Activated CD8-positive, alpha-beta memory T cell treated with anti-CD3 and anti-CD28 coated beads, Interleukin-2, amount 50 U/mL, for 48 hours (primary cell): ENCODE results near the gene ACLY.
"Not testable (repeated sequence)": the region's sequence is repeated elsewhere in the genome, so short reads cannot be mapped to it uniquely, and the experiment has no call there.

Source experiments
- DNase-seq: peaks from one replicate; pipeline ENCODE4 v3.0.0-alpha.2; 2020

ACLY gene

DNA sequence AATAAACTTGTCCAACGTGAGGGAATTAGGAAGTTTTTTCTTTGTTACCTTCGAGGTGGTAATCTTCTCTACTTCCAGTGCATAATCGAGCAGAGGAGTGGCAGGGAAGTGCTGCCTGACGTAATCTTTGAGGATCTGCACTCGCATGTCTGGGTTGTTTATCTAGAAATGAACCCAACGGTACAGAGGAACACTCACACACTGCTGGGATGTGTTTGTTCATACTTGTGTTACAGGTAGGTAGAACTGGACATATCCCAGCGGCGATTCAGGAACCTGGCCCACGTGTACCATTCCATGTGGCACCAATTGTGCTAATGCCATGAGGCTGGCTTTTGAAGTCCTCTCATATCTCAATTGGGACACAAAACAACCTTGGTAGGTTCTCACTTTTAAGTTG lies 49.3 kb downstream of the ACLY start:
- DNase-seq = no peak

DNA sequence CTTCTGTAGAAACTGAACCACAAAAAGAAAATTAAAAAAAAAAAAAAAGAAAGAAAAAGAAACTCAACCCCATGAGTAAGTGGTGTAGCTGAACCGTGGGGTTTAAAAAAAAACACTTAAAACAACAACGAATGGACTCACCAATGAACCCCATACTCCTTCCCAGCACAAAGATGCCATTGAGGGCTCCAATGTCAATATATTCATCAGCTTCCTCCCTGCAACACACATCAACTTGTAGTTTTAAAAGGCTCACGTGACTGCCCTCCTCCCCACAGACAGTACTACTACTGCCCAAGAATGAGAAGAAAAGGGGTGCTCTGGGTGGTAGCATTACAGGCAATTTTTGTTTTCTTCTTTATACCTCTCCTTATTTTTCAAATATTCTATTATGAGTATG lies 50.2 kb downstream of the ACLY start:
- DNase-seq = no peak

- DNase-seq = no peak
These were observed 53.2 kb downstream of the ACLY start for GRCh38 chr17:41865596-41865893.

DNA sequence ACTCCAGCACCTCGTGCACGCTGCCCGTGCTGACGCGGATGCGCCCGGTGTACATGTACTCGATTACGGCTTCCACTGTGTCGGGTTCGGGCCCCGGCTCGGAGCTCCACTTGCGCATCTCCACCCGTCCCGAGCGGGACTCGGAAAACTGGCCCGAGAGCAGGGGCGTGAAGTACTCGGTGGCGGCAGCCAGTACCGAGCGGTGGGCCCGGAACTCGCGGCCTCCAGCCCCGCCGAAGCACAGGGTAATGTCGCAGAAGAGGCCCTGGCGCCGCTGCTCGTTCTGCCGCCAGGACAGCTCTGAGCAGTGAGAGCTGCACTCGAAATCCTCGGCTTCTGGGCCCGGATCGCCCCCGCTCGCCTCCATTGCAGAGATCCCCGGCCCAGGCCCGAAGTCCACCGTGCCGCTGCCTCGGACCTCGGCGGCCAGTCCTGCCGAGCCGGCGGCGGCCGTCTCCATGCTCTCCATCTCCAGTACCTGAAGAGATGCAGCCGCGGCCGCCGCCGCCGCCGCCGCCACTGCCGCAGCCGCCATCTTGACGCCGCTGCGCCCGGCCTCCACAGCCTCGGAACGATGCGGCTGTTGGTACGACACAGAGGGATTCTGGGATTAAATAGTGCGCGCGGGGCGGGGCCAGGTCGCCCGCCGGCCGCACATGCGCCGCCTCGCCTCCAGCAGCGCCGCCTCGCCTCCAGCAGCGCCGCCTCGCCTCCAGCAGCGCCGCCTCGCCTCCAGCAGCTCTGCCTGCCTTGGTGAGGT lies 53.7 kb downstream of the ACLY start, which contains the start of gene KLHL11:
TSS of gene KLHL11 (minus strand) at position 588 of the 760 bp plus-strand sequence. CDS start at position 535, 53 bp downstream.
- peak; percentile 91 for DNase-seq

GRCh38 chr17:41864498-41864835 lies 54.3 kb downstream of the ACLY start:
- no peak for DNase-seq

DNA sequence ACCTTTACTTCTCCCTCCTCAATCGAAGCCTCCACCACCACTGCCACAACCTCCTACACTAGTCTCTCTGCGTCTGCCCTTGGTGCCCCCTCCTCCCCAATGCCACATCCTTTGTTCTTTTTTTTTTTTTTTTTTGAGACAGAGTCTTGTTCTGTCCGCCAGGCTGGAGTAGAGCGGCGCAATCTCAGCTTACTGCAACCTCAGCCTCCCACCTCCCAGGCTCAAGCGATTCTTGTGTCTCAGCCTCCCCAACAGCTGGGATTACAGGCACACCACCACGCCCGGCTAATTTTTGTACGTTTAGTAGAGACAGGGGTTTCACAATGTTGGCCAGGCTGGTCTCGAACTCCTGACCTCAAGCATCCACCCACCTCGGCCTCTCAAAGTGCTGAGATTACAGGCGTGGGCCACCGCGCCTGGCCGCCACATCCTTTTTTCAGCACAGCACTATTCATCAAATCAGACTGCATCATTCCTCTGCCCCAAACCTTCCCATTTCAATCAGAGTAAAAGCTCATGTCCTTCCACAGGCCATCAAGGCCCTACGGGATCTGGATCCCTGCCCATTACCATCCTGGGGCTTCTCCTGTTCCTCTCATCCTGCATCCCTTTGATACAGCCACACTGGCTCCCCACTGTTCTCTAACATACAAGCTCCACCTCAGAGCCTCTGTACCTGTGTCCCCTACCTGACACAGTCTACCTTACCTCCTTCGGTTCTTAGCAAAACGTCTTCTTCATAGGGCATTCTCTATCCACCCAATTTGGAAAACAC lies 55.5 kb downstream of the ACLY start:
- DNase-seq = peak; percentile 71

- no peak for DNase-seq
These were observed 58.4 kb downstream of the ACLY start for GRCh38 chr17:41860254-41860931.

DNA sequence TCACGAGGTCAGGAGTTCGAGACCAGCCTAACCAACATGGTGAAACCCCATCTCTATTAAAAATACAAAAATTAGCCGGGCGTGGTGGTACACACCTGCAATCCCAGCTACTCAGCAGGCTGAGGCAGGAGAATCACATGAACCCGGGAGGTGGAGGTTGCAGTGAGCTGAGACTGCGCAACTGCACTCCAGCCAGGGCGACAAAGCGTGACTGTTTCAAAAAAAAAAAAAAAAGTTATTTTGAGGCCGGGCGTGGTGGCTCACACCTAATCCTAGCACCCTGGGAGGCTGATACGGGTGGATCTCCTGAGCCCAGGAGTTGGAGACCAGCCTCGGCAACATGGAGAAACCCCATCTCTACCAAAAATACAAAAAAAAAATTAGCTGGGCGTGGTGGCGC lies 67.4 kb downstream of the ACLY start:
- DNase-seq = not testable (repeated sequence)

DNA sequence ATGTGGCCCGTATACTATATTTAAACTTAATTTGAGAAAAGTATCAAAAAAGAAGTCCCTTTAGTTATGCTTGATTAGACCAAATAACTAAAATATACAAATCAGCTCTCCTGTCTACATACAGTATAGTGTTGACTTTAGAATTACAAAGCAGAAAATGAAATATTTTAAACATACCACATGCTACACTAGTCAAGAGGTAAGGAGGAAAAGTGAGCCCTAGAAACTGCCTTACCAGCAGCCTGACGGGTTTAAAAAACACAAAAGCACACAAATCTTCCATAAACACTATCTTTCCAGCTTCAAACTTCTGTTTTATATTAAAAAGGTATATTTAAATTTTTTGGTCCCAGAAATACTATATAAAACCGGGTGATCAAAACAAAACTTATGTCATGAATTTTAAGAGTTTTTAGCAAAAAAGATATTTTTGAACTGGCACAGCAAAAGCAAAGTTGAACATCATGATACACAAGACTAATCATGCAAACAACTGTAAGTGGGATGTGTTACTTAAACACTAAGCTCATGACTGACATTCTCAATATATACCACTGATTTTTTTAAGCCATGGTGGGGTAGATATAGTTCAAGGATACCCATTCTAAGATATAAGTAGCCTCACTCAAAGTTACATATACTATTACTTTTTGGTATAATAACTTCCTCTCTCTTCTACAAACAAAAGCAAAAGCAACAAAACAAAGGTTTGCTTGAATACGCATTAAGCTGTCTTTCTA lies 69.3 kb downstream of the ACLY start:
- DNase-seq = no peak

GRCh38 chr17:41848788-41849187 lies 70.0 kb downstream of the ACLY start:
- DNase-seq = no peak

GRCh38 chr17:41844971-41845370 lies 73.8 kb downstream of the ACLY start:
- DNase-seq = no peak

DNA sequence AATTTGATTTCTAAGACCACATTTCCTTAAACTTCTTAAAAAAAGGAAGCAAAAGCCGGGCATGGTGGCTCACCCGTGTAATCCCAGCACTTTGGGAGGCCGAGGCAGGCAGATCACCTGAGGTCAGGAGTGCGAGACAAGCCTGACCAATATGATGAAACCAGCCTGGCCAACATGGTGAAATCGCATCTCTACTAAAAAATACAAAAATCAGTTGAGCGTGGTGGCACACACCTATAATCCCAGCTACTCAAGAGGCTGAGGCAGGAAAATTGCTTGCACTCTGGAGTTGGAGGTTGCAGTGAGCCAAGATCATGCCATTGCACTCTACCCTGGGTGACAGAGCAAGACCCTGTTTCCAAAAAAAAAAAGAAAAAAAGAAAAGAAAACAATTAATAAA lies 78.0 kb downstream of the ACLY start:
- not testable (repeated sequence) for DNase-seq

GRCh38 chr17:41839448-41839847 lies 79.3 kb downstream of the ACLY start:
- DNase-seq = not testable (repeated sequence)

GRCh38 chr17:41837761-41838538 lies 80.8 kb downstream of the ACLY start, which contains the start of gene KLHL10:
KLHL10 (plus strand) TSS chr17:41837825; CDS start chr17:41837933, 108 bp downstream.
- no peak for DNase-seq

DNA sequence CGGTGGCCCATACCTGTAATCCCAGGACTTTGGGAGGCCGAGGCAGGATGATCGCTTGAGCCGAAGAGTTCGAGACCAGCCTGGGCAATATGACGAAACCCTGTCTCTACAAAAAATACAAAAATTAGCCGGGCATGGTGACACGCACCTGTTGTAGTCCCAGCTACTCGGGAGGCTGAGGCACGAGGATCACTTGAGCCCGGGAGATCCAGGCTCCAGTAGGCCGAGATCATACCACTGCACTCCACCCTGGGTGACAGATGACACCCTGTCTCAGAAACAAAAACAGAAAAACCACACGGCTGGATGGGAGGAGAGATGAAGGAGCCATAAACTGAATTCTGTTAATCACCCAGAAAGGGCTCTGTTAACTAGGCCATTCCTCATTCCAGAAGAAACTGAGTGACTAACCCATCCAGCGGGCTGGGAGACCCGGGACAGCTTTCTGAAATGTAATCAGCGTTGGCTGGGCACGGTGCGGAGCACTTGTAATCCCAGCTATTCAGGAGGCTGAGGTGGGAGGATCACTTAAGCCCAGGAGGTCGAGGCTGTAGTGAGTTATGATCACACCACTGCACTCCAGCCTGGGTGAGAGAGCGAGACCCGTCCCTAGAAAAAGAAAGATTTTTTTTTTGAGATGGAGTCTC lies 82.1 kb downstream of the ACLY start:
- DNase-seq = no peak

GRCh38 chr17:41835800-41836549 lies 82.8 kb downstream of the ACLY start, which contains the start of gene NT5C3B:
NT5C3B (minus strand) TSS chr17:41836232; CDS start chr17:41836193, 39 bp downstream.
- peak; percentile 80 for DNase-seq

DNA sequence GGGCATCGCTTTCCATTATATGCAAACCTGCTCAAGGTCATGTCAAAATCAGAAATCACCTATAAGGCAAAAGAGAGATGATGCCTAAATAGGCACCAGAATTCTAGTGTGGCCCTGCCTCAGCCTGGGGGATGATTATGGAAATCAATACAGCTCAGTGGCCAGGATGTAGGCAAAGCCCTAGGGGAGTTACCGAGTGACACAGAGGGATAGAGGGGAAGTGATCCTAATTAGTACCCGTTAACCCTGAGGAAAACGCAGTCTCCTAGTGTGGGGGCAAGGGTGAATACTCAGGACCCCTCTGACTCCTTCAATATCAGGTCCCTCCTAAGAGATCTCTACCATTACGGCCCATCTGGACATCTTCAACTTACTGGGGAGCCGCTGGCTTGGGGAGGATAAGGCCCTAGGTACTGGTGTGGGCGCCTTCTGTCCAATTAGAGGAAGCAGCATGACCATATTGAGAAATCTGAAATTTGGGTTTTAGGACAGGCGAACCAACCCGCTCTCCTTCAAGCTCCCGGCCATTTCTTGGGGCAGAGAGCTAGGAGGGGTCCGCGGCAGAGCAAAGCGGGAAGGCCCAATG lies 83.4 kb downstream of the ACLY start:
- DNase-seq = no peak

DNA sequence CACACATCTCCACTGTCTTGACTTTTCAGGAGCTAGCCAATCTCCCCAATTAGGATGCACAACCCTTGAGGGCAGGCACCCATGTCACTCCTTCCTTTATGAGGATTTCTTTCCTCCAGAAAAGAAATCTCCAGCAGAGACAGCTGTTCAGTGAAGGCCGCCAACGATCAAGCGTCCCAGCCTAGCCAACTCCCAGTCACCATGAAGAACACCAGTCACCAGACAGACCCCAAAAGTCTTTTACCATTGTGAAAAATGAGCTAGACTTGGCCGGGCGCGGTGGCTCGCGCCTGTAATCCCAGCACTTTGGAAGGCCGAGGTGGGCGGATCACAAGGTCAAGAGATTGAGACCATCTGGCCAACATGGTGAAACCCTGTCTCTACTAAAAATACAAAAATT lies 88.8 kb downstream of the ACLY start:
- DNase-seq = not testable (repeated sequence)

DNA sequence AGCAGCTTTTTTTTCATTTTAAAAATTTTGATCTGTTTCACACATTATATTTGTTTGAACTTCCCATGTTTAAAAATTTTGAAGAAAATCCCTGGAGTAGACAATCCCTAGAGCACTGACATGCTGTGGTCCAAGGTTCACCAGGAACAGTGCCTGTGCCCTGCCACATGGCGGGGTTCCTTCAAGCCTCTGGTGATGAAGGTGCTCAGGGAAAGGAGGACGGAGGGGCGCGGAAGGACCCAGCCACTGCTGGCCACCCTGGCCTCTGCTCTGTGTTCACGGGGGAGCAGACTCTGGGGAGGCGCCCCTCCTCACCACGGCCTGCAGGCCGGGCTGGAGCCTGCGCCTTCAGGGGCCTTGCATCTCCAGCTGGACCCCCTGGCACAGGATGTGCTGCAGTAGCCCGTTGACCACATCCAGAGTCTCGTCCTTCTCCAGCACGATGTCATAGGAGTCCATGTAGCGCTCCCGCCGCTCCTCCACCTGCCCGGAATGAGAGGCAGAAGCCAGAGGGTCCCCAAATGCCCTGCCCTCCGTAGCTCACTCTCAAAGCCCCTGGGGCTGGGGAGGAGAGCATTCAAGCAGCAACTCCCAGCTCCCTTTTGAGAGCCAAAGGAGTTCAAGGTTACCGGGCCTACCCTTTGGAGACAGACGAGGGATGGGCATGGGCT lies 93.4 kb downstream of the ACLY start:
- no peak for DNase-seq

DNA sequence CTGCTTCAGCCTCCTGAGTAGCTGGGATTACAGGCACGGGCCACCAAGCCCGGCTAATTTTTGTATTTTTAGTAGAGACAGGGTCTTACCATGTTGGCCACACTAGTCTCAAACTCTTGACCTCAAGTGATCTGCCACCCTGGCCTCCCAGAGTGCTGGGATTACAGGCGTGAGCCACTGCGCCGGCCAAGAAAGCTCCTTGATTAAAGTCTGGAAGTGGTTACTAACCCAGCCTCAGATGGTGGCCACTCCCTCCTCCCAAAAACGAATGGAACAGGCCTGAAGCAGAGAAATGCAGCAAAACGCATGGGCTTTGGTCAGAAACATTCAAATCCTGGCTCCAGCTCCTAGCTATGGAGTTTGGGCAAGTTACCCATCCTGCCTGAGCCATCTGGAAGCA lies 94.7 kb downstream of the ACLY start:
- DNase-seq = no peak
